GM12891 (cell line): Measurements from ENCODE around the gene CNN2.

ENCODE experiments used
- POLR2A ChIP-seq: IDR thresholded peaks from 2 replicates; pipeline ENCODE4 v1.6.1; 2011; ENCODE audit warnings: low read depth, low read length, control low read depth
- POLR2AphosphoS5 ChIP-seq: IDR thresholded peaks from 2 replicates; pipeline ENCODE4 v1.6.1; 2011; ENCODE audit warnings: low read depth, low read length, control low read depth
- TAF1 ChIP-seq: IDR thresholded peaks from 2 replicates; pipeline ENCODE4 v1.6.1; 2011; ENCODE audit warnings: low read depth, low read length, control low read depth

- no peak for TF ChIP-seq POLR2AphosphoS5
- no peak for TF ChIP-seq POLR2A
- no peak for TF ChIP-seq TAF1
These were observed 11.2 kb downstream of the CNN2 start for GRCh38 chr19:1037621-1038064.
